Renal cortex interstitium (tissue), 11 donors: ENCODE data around the gene NUTF2. TPM values are rescaled to one million over a fixed set of nuclear protein-coding genes. Genes with fewer than 3 reads are reported as not detected.

Experiments
- DNase-seq, 11 donors: peaks; one replicate each; pipeline ENCODE4 v3.0.0-alpha.2; 2013; ENCODE audit warnings: low read depth in 9 of 11, low spot score in 4 of 11; ENCODE audit errors: extremely low read depth in 1 of 11
- polyA plus RNA-seq, 3 donors: library from polyadenylated mRNA; unstranded; fragments of 120-200 nt; gene quantifications; one replicate each; pipeline ENCODE4 v1.2.1, GENCODE V29; 2013; ENCODE audit not compliant: insufficient read length in 3 of 3

The NUTF2 gene
- polyA plus RNA-seq, 3 donors = 115 to 139 (median 129) TPM

GRCh38 chr16:67873435-67874370 is 27.0 kb downstream of the NUTF2 start:
- no peak for DNase-seq

GRCh38 chr16:67874372-67874771 is 27.6 kb downstream of the NUTF2 start:
- no peak for DNase-seq

GRCh38 chr16:67877064-67877463 is 30.3 kb downstream of the NUTF2 start:
- no peak for DNase-seq

- DNase-seq = no peak
These were observed 31.5 kb downstream of the NUTF2 start for GRCh38 chr16:67878232-67878631.

- no peak for DNase-seq
These were observed 32.1 kb downstream of the NUTF2 start for GRCh38 chr16:67878846-67879245.

- DNase-seq = no peak
These were observed 32.7 kb downstream of the NUTF2 start for GRCh38 chr16:67879462-67879861.

GRCh38 chr16:67879936-67880335 is 33.2 kb downstream of the NUTF2 start:
- no peak for DNase-seq

- no peak for DNase-seq
These were observed 33.9 kb downstream of the NUTF2 start for GRCh38 chr16:67880584-67880983.

GRCh38 chr16:67881621-67882161 is 35.0 kb downstream of the NUTF2 start:
- DNase-seq = no peak

GRCh38 chr16:67882374-67883145 is 35.8 kb downstream of the NUTF2 start:
- DNase-seq = no peak

GRCh38 chr16:67883146-67883871 is 36.6 kb downstream of the NUTF2 start:
- no peak for DNase-seq

- DNase-seq = peak in 1 of 11 donors; percentile 31
These were observed 37.1 kb downstream of the NUTF2 start for GRCh38 chr16:67883872-67884261.

- DNase-seq = peak in 7 of 11 donors; percentile 59 to 70 (median 64)
These were observed 38.0 kb downstream of the NUTF2 start, which contains the start of gene NRN1L for GRCh38 chr16:67884684-67885083. NRN1L (plus strand) TSS chr16:67884885; CDS start chr16:67884904, 19 bp downstream.

- DNase-seq = no peak
These were observed 38.8 kb downstream of the NUTF2 start for GRCh38 chr16:67885545-67885944.

GRCh38 chr16:67885976-67886375 is 39.2 kb downstream of the NUTF2 start:
- DNase-seq = no peak

- DNase-seq = no peak
These were observed 39.7 kb downstream of the NUTF2 start for GRCh38 chr16:67886387-67886786.

- no peak for DNase-seq
These were observed 41.6 kb downstream of the NUTF2 start for GRCh38 chr16:67888331-67888730.

GRCh38 chr16:67892375-67892774 is 45.6 kb downstream of the NUTF2 start:
- DNase-seq = no peak
